Vagina (tissue), 2 donors: ENCODE data around the gene ANKHD1. TPM values are rescaled to one million over a fixed set of nuclear protein-coding genes. Genes with fewer than 3 reads are reported as not detected.

Source experiments
- DNase-seq, 2 donors: peaks; one replicate each; pipeline ENCODE4 v3.0.0-alpha.2; 2017; ENCODE audit errors: extremely low spot score in 2 of 2
- H3K27ac ChIP-seq: fragments of 200-600 bp; sonication (generic); one replicate; pipeline ENCODE4 v1.5.1; 2019
- H3K27me3 ChIP-seq: fragments of 200-600 bp; sonication (generic); one replicate; pipeline ENCODE4 v1.5.1; 2019
- H3K36me3 ChIP-seq, 2 donors: fragments of 200-600 bp; sonication (generic); one replicate each; pipeline ENCODE4 v1.5.1; 2017 to 2019
- H3K4me1 ChIP-seq: fragments of 200-600 bp; sonication (generic); one replicate; pipeline ENCODE4 v1.5.1; 2019
- H3K4me3 ChIP-seq, 2 donors: fragments of 200-600 bp; sonication (generic); 1 replicate in 1 of 2; 2 replicates in 1 of 2; pipeline ENCODE4 v1.5.1; 2016 to 2019
- H3K9me3 ChIP-seq: fragments of 200-600 bp; sonication (generic); one replicate; pipeline ENCODE4 v1.5.1; 2019
- CTCF ChIP-seq, 3 experiments: fragments of 450-650 bp in 2 of 3; fragments of 200-600 bp in 1 of 3; sonication (generic) in 1 of 3; IDR thresholded peaks; one replicate each; pipeline ENCODE4 v1.5.1; 2017 to 2019; ENCODE audit warnings: antibody characterized with exemption in 3 of 3, mild to moderate bottlenecking in 2 of 3, moderate library complexity in 2 of 3
- POLR2A ChIP-seq, 2 donors: fragments of 450-650 bp; IDR thresholded peaks; one replicate each; pipeline ENCODE4 v1.6.1; 2017; ENCODE audit warnings: antibody characterized with exemption in 2 of 2, mild to moderate bottlenecking in 2 of 2, moderate library complexity in 2 of 2
- POLR2AphosphoS5 ChIP-seq, 2 donors: sonication (generic); formaldehyde crosslinking; IDR thresholded peaks; one replicate each; pipeline ENCODE4 v1.9.0; 2017; ENCODE audit warnings: antibody characterized with exemption in 2 of 2, mild to moderate bottlenecking in 2 of 2, low read depth in 1 of 2; ENCODE audit not compliant: insufficient read depth in 1 of 2
- intact Hi-C: fragments of 100-400 bp; cut with DNase I; formaldehyde crosslinking; loops from one replicate; pipeline ENCODE4 v1.15.1; 2023
- total RNA-seq: library from RNA; depleted of rRNA; stranded (reverse); fragments of >200 nt; gene quantifications from one replicate; pipeline ENCODE4 v1.2.3, GENCODE V29; 2016

ANKHD1 gene
- total RNA-seq, 1 donor from 2014 or later, result 140 TPM

- H3K9me3 ChIP-seq, result no peaks in the 10 kb centered on the region
- intact Hi-C loops, result loop anchor here (10.0 kb wide), 1 partner anchor 73 kb away; the partner anchor contains the start of genes CD14 and TMCO6
- H3K36me3 ChIP-seq, result peaks cover 0 to 17% of the 10 kb centered on the region in 2 donors
- DNase-seq, result no peak
- H3K27me3 ChIP-seq, result no peaks in the 10 kb centered on the region
- H3K4me3 ChIP-seq, result no peak overlapping the region
- no peak for TF ChIP-seq CTCF (IDR thresholded peaks at IDR 0.05)
- TF ChIP-seq POLR2AphosphoS5 (IDR thresholded peaks at IDR 0.05; ENCODE audit: insufficient read depth in 1 of 2, low read depth in 1 of 2), result no peak
- TF ChIP-seq POLR2A (IDR thresholded peaks at IDR 0.05), result no peak
- peaks cover 48% of the 10 kb centered on the region for H3K4me1 ChIP-seq
- H3K27ac ChIP-seq, result no peak overlapping the region
These were observed 160.3 kb downstream of the ANKHD1 start for GRCh38 chr5:140561753-140562523.

- no peaks in the 10 kb centered on the region for H3K27me3 ChIP-seq
- no peak for DNase-seq
- no peaks in the 10 kb centered on the region for H3K9me3 ChIP-seq
- peaks cover 53% of the 10 kb centered on the region for H3K4me1 ChIP-seq
- peak overlapping the region; percentile 94 for H3K27ac ChIP-seq
- TF ChIP-seq POLR2A (IDR thresholded peaks at IDR 0.05), result no peak
- TF ChIP-seq POLR2AphosphoS5 (IDR thresholded peaks at IDR 0.05; ENCODE audit: insufficient read depth in 1 of 2, low read depth in 1 of 2), result no peak
- no peak for TF ChIP-seq CTCF (IDR thresholded peaks at IDR 0.05)
- peak overlapping the region; percentile 82 to 89 for H3K4me3 ChIP-seq
- intact Hi-C loops, result loop anchor here (10.0 kb wide), 1 partner anchor 71 kb away; the partner anchor contains the start of genes CD14 and TMCO6
- H3K36me3 ChIP-seq, result peaks cover 0 to 26% of the 10 kb centered on the region in 2 donors
These were observed 162.0 kb downstream of the ANKHD1 start for GRCh38 chr5:140563596-140563995.

DNA sequence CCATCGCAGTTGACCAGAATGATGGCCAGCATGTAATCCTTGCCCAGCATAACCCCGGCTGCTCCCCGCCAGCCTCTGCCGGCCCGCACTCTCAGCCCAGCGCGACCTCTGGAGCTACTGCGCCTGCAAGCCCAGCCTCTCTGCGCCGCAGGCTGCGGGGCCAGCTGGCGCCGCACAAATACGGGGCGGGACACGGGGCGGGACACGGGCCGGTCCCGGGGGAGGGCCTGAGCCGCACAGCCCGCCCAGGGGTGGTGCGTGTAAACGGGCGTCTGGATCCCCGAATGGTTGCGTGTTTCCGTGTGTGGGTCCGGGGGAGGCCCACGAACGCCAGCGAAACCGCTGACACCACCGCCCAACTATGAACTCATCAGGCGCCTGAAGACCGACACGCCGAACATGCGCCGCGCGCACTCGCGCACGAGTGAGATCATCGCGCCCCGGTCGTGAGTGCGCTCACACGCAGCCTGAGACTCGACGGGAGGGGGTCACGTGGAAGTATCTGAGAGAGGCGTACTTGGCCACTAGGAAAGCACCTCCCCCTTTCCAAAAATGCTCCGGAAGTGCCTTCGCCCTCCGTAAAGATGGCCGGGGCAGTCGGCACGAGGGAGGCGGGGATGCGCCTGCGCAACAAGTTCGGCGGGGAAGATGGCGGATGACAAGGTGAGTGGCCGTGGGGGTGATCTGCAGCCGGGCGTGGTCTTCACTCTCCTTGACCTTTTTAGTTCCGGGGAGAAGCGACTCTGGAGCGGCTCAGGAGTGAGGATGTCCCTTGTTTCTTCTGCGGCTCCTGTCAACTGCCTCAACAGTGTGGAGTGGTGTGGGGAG is 162.8 kb downstream of the ANKHD1 start, which contains the start of the genes APBB3 and SLC35A4:
APBB3 (minus strand) TSS at position 403 of the 828 bp plus-strand sequence; CDS start at position 50, 353 bp downstream.
SLC35A4 (plus strand) TSS at position 633 of the 828 bp plus-strand sequence. CDS start 2,342 bp downstream, outside the sequence.
- intact Hi-C loops, result loop anchor here (10.0 kb wide), 1 partner anchor 70 kb away; the partner anchor contains the start of genes CD14 and TMCO6
- Histone ChIP-seq H3K4me3 (peak within 1 kb of the TSS; percentile 82 to 89), H3K27me3 (no peaks in the 10 kb centered on the region), H3K36me3 (peaks cover 0 to 29% of the 10 kb centered on the region in 2 donors), H3K4me1 (peaks cover 55% of the 10 kb centered on the region), H3K27ac (peak within 1 kb of the TSS; percentile 94), H3K9me3 (no peaks in the 10 kb centered on the region)
- peak; percentile 98 to 99 for TF ChIP-seq POLR2AphosphoS5 (IDR thresholded peaks at IDR 0.05; ENCODE audit: insufficient read depth in 1 of 2, low read depth in 1 of 2)
- peak in 1 of 2 donors; percentile 67 for TF ChIP-seq POLR2A (IDR thresholded peaks at IDR 0.05)
- TF ChIP-seq CTCF (IDR thresholded peaks at IDR 0.05), result no peak
- peak in 1 of 2 donors; percentile 100 for DNase-seq

GRCh38 chr5:140565024-140565779 is 163.6 kb downstream of the ANKHD1 start:
- H3K36me3 ChIP-seq, result peaks cover 0 to 29% of the 10 kb centered on the region in 2 donors
- no peak for DNase-seq
- intact Hi-C loops, result loop anchor here (10.0 kb wide), 1 partner anchor 70 kb away; the partner anchor contains the start of genes CD14 and TMCO6
- H3K4me1 ChIP-seq, result peaks cover 55% of the 10 kb centered on the region
- TF ChIP-seq CTCF (IDR thresholded peaks at IDR 0.05), result no peak
- TF ChIP-seq POLR2A (IDR thresholded peaks at IDR 0.05), result no peak
- no peak for TF ChIP-seq POLR2AphosphoS5 (IDR thresholded peaks at IDR 0.05; ENCODE audit: insufficient read depth in 1 of 2, low read depth in 1 of 2)
- H3K9me3 ChIP-seq, result no peaks in the 10 kb centered on the region
- H3K27me3 ChIP-seq, result no peaks in the 10 kb centered on the region
- H3K27ac ChIP-seq, result peak overlapping the region; percentile 94
- peak overlapping the region; percentile 82 to 89 for H3K4me3 ChIP-seq
